SJCRH30 (cell line): ENCODE results near the gene ZNF385A. TPM values are rescaled to one million over a fixed set of nuclear protein-coding genes. Genes with fewer than 3 reads are reported as not detected.

Experiments used
- DNase-seq, 2 experiments: peaks; one replicate each; pipeline ENCODE4 v3.0.0-alpha.2; 2015 to 2020
- H3K27ac ChIP-seq: fragments of 250-450 bp; sonication (Bioruptor Pico); 2 replicates; pipeline ENCODE4 v1.5.1; 2020; ENCODE audit warnings: mild to moderate bottlenecking, moderate library complexity
- H3K27me3 ChIP-seq: fragments of 250-450 bp; sonication (Bioruptor Pico); 2 replicates; pipeline ENCODE4 v1.5.1; 2020; ENCODE audit warnings: mild to moderate bottlenecking, moderate library complexity
- H3K36me3 ChIP-seq: fragments of 250-450 bp; sonication (Bioruptor Pico); 2 replicates; pipeline ENCODE4 v1.5.1; 2020; ENCODE audit warnings: mild to moderate bottlenecking, moderate library complexity
- H3K4me1 ChIP-seq: fragments of 250-450 bp; sonication (Bioruptor Pico); 2 replicates; pipeline ENCODE4 v1.5.1; 2020; ENCODE audit warnings: mild to moderate bottlenecking, moderate library complexity
- H3K4me3 ChIP-seq: fragments of 250-450 bp; sonication (Bioruptor Pico); 2 replicates; pipeline ENCODE4 v1.5.1; 2020; ENCODE audit warnings: mild to moderate bottlenecking, moderate library complexity
- H3K9me3 ChIP-seq: fragments of 250-450 bp; sonication (Bioruptor Pico); replicated peaks from 2 replicates; pipeline ENCODE4 v1.5.1; 2020; ENCODE audit warnings: mild to moderate bottlenecking, moderate library complexity
- total RNA-seq: library from RNA; depleted of rRNA; stranded (reverse); fragments of >200 nt; shearing (Covaris generic); gene quantifications from 2 replicates; pipeline ENCODE4 v1.2.3, GENCODE V29; 2014

The ZNF385A gene
- total RNA-seq, 1 experiment from 2014 or later = 12.7 TPM

DNA sequence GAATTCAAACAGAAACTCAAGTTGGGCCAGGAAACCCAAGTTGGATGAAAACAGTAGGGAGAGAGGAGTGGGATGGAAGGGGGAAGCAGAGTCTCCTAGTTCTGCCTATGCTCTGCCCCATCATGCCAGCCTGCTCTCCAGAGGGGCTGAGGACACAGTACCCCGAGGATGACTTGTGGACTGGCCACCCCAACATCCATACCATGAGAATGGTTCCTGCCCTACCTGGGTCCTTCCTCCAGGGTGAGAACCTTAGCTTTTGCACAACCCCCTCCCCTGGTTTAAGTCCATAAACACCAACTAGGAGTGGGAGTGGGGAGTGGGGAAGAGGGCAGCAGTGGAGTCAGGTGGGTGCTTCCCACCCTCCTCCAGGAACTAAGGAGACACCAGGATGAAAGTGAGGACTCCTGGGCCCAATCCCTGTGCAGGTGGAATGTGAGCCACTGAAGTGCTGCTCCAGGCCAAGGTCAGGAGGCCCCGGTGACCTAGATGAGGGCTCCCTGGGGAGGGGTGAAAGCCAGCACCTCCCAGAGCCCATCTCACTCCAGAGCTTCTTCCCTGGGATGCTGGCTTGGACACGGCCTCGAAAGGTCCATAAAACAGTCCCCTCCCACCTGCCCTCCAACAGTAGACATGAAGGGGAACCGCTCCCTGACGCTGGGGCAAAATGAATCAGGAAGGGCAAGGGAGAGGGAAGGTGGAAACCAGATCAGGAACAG lies 6.6 kb downstream of the ZNF385A start:
- peaks cover 31% of the 10 kb centered on the region for H3K4me1 ChIP-seq
- DNase-seq = no peak

DNA sequence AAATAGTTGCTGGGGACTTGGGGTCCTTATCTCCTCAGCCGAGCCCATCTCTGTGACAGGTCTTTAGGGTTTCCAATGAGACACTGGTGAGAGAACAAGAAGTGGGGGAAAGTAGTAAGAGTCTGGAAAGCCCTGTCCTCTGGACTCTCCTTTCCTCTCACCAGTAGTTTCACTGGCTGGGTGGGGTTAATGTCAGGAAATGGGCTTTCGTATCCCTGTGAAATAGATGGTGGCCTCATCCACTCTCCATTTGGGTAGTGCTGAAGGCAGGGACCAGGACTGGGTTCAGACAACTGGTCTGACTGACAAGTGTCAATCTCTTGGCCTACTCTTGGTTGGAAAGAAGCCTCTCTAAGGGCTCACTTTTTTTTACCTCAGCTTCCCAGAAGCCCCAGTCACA lies 7.5 kb downstream of the ZNF385A start:
- H3K9me3 ChIP-seq = no peaks in the 10 kb centered on the region
- H3K27ac ChIP-seq = no peak overlapping the region
- H3K4me1 ChIP-seq = peaks cover 40% of the 10 kb centered on the region
- no peaks in the 10 kb centered on the region; the same call in 1 of the 2 replicates for H3K36me3 ChIP-seq
- no peak for DNase-seq
- H3K27me3 ChIP-seq = no peaks in the 10 kb centered on the region
- no peak overlapping the region for H3K4me3 ChIP-seq

More for the DNA sequence above, 6.6 kb downstream of the ZNF385A start:
- Histone ChIP-seq H3K9me3 (no peaks in the 10 kb centered on the region), H3K36me3 (no peaks in the 10 kb centered on the region; the same call in 1 of the 2 replicates), H3K4me3 (no peak overlapping the region), H3K27me3 (no peaks in the 10 kb centered on the region), H3K27ac (no peak overlapping the region)

DNA sequence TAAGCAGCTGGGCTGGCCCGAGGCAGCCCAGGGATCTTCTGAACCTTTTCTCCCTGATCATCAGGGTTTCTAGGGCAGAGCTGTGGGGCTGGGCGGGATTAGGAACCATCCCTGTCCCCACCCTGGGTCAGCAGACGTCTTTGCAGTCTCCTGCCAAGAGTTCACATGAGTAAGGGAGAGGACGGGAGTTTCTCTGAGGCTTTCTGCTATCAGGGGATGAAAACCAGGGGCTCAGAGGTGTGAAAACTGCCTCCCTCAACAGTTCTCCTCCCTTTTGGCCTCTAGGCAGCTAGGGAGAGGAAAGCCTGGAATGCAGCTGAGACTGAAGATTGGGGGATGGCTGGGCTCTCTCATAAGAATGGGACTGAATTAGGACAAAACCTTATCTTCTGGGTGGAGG lies 7.9 kb downstream of the ZNF385A start:
- Histone ChIP-seq H3K27ac (no peak overlapping the region), H3K27me3 (no peaks in the 10 kb centered on the region), H3K4me3 (no peak overlapping the region), H3K36me3 (no peaks in the 10 kb centered on the region; the same call in 1 of the 2 replicates), H3K9me3 (no peaks in the 10 kb centered on the region), H3K4me1 (peaks cover 44% of the 10 kb centered on the region)
- DNase-seq = no peak

DNA sequence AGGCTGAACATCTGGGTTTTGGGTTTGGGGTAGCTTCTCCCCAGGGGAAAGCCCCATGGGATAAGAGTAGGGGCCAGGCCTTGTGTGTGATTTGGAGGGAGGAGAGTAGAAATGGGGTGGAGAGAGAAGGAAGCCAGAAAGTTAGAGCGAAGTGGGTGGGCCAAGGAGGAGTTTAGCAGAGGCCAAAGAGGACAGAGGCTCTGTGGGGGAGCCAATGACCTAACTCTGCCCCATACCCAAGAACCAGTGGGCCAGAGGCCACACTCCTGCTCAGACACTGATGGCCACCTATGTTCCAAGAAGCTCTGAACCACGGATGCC lies 9.3 kb downstream of the ZNF385A start:
- Histone ChIP-seq H3K4me1 (peaks cover 49% of the 10 kb centered on the region), H3K27ac (peak overlapping the region; percentile 43), H3K4me3 (no peak overlapping the region), H3K36me3 (no peaks in the 10 kb centered on the region), H3K27me3 (no peaks in the 10 kb centered on the region), H3K9me3 (no peaks in the 10 kb centered on the region)
- peak in 1 of 2 experiments; percentile 44 for DNase-seq

DNA sequence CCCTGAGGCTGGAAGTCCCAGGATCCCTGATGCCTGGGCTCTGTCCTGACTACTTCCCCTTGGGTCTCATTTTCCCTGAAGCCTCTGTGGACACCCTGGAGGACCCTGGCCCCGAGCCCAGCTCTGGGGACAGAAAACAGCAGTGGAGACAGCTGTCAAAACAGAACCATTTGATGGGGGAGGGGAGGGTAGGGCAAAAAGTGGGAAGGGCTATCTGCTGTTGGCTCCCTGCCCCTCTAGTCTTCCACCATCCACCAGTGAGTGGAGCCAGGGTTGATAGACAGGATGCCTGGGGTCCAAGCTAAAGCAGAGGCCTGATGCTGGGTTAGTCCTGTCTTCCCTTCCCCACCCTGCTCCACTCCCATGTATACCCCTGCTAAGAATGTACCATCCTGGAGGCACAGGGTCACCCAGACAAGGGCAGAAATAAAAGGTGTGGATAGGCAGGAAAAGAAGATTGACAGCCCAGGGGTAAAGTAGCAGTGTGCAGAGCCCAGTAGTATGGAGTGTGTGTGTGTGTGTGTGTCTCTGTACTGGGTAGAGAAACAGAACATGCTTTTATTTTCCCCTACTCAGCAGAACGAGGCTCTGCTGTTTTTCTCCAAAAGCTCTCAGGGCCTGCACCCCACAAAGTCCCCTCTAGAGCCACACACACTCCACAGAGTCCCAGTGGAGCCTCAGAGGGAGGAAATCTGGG lies 9.8 kb downstream of the ZNF385A start:
- peak; percentile 93 to 96 for DNase-seq
- Histone ChIP-seq H3K4me1 (peaks cover 49% of the 10 kb centered on the region), H3K27me3 (no peaks in the 10 kb centered on the region), H3K36me3 (no peaks in the 10 kb centered on the region), H3K27ac (peak overlapping the region; percentile 43), H3K9me3 (no peaks in the 10 kb centered on the region), H3K4me3 (no peak overlapping the region)

DNA sequence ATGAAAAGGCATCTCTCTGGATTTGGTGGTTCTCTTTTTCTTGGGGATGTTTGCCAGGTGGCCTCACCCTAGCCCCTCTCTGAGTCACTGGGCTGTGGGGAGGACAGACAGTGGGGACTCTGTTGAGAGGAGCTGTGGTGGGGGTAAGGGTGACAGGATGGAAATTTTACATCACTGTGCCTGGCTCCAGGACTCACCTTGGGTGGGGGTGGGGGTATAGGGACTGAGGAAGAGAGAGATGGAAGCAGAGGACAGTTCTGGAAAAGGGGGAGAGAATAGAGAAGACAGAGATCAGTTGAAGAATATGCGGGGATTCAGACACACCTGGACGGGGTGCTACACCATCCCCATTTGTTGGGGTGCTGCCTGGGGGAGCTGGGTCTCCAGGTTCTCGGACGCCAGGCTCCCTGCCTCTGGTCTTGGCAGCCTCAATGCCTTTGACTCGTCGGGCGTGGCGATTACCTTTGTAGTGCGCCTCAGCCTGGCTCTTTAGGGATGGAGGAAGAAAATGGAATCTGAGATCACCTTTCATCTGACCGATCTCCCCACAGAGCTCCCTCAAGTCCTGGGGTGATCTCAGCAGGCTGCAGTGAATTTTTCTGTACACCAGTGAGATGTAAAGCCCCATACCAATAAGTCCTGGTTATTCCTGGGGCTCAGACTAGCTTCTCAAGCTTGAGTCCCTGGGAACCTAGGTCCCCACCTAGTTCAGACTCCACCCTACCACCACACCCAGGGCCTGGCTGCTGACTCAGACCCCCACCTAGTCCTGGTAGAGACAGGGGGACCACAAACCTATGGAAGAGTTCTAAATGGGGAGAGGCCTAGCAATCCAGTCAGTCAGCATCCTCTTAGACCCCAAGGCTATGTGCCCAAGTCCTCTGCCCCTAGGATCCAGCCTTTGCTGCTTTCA lies 10.6 kb downstream of the ZNF385A start:
- H3K9me3 ChIP-seq = no peaks in the 10 kb centered on the region
- no peaks in the 10 kb centered on the region for H3K36me3 ChIP-seq
- H3K4me3 ChIP-seq = no peak overlapping the region
- H3K27me3 ChIP-seq = no peaks in the 10 kb centered on the region
- H3K4me1 ChIP-seq = peaks cover 49% of the 10 kb centered on the region
- no peak for DNase-seq
- H3K27ac ChIP-seq = peak overlapping the region; percentile 43; the same call in 1 of the 2 replicates

DNA sequence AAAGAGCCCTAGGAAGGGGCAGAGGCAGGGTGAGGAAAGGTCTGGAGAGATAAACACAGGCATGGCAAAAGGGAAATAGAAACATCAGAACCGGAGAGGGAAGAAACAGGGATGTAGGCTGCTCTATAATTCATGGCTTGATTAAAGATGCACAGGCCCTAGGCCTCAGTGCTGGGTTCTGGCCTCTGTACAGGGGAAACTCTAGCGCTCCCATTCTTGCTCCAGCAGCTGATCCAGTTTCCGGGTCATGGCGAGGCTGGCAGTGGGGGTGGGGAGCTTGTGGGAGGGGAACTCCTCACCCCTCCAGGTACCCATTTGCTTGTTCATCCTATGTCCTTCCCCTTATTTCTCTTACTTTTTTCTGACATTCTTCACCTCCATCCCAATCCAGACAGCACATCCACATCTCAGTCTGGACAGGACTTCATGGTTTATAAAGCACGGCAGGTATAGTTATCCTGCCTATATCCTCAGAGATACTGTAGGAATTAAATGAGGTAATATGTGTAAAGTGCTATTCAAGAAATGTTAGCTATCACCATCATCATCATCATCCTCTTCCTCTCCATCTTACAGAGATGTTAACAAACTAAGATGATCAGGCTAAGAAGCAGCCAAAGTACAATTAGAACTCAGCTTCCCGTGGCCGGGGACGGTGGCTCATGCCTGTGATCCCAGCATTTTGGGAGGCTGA lies 12.3 kb downstream of the ZNF385A start:
- no peaks in the 10 kb centered on the region for H3K27me3 ChIP-seq
- no peaks in the 10 kb centered on the region for H3K9me3 ChIP-seq
- no peak overlapping the region for H3K4me3 ChIP-seq
- no peak overlapping the region for H3K27ac ChIP-seq
- peaks cover 57% of the 10 kb centered on the region for H3K4me1 ChIP-seq
- no peak for DNase-seq
- no peaks in the 10 kb centered on the region for H3K36me3 ChIP-seq

DNA sequence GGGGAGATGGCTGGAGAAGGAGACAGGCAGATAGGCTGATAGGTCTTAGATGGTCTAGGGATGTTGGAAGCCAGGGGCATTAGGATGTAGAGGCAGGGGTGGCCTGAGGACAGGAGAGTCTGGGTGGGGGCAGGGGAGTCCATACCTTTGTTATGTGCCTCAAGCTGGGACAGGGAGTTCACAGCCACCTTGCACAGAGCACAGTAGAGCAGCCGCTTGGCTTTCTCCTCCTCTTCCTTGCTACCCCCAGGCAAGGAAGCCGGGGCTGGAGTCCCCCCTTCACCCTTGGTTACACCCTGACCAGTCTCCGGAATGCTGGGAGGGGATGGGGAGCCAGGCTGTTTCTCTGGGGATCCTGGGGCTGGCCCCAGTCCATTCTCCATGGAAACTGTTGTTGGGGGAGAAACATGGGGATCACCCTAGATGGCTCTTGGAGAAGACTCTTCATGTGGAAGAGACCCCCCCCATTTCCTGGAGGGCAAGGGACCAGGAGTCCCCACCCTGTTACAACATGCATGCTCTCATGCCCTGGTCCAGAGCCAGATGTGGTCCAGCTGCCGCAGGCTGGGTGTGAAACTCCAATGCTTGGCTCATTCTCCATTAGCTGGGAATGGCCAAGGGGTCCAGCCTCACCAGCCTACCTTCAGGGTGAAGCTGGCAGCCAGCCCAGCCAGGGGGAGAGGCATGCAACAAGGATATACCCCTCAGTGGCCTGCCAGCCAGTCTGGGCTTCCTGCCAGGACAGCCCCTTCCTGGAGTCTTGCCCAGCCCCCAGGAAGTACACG lies 13.0 kb downstream of the ZNF385A start:
- H3K36me3 ChIP-seq = no peaks in the 10 kb centered on the region
- no peaks in the 10 kb centered on the region for H3K9me3 ChIP-seq
- peaks cover 57% of the 10 kb centered on the region for H3K4me1 ChIP-seq
- H3K27ac ChIP-seq = no peak overlapping the region
- DNase-seq = peak; percentile 84 to 86
- no peaks in the 10 kb centered on the region for H3K27me3 ChIP-seq
- H3K4me3 ChIP-seq = no peak overlapping the region

DNA sequence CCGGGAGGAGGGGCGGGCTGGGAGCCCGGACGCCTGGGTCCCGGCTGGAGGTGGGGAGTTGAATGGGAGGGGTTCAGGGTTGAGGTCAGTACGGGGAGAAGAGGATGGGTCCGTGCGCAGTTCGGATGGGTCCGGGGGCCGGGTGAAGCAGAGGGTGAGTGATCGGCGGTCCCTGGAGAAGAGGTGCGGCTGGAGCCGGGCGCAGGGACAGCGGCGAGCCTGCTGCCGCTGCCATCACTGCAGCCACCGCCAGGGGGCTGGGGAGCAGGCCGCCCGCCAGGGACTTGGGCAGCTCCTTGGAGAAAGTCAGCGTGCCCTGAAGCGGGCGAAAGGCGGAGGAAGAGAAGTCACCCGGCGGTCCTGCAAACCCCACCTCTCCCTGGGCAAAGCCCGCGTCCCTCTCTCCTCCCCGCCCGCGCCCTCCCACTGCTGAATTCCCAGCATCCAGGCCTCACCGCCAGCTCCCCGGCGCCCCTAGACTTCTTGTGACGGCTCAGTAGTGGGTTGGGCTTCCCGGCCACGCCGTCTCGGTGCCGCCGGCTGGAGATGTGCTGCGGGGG lies 14.3 kb downstream of the ZNF385A start:
- Histone ChIP-seq H3K9me3 (no peaks in the 10 kb centered on the region), H3K27ac (no peak overlapping the region), H3K4me3 (no peak overlapping the region), H3K4me1 (peaks cover 46% of the 10 kb centered on the region), H3K27me3 (no peaks in the 10 kb centered on the region), H3K36me3 (no peaks in the 10 kb centered on the region)
- DNase-seq = no peak

DNA sequence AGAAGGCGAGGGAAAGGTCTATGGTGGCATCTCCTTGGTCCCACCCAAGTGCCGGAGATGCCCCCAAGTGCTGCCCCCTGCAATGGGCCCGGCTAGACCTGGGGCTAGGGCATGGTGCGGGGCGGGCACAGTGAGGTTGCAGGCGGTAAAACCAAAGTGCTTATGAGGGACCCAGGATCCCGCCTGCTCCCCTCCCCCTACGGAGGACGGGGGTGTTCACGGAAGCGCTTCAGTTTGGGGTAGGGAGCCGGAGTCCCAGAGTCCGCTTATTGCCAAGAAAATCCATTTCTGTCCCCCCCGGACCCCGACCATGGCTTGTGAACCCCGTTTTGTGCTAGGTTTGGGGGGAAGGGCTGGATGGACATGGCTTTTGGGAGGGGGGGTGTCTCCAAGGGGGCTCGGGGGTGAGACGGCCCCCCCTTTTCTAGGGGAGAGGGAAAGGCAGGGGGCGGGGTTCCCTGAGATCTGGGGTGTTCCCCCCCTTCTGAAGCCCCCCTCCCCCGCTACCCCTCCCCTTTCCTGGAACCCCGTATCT lies 14.9 kb downstream of the ZNF385A start:
- Histone ChIP-seq H3K36me3 (no peaks in the 10 kb centered on the region), H3K27ac (no peak overlapping the region), H3K4me3 (no peak overlapping the region), H3K27me3 (no peaks in the 10 kb centered on the region), H3K9me3 (no peaks in the 10 kb centered on the region), H3K4me1 (peaks cover 40% of the 10 kb centered on the region)
- no peak for DNase-seq

DNA sequence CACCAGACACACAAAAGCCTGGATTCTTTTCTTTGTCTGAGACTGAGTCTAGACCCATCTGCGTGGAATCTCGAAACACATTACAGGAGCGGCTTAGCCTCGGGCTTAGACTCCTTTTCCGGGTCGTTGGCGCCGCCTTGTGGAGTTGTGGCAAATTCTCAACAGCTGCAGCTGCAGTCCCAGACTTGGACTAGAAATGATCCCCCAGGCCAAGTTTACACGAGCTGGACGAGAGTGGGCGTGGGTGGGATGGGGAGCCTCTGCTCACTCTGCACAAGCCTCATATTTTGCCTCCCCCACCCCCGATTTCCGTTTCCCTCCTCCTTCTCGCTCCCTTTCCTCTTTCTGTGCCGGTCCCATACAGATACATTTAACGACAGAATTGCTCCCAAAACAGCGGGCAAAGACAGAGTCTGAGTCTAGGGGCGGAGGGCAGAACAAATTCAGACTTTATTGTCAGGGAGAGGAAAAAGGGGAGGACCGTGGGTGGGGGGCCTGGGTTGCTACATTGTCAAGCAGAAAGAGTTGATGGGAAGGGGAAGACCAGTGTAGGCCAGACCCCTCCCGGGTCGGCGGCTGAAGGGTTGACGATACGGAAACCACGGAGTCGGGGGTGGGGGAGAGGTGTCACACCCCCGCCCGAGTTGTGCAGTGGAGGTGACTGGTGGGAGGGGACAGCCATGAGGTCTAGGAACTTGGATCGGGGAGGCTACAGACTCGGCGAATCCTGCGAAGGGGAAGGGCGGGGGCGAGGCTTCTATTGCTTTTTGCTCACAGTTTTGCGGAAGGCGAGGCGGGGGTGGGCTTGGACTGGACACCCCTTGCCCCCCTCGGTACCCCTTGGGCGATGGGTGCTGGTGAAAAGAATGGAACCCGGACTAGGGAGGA lies 15.6 kb downstream of the ZNF385A start:
- H3K36me3 ChIP-seq = no peaks in the 10 kb centered on the region
- no peaks in the 10 kb centered on the region for H3K9me3 ChIP-seq
- peak; percentile 87 to 93 for DNase-seq
- peak overlapping the region; percentile 50 for H3K27ac ChIP-seq
- H3K4me1 ChIP-seq = peaks cover 33% of the 10 kb centered on the region
- no peaks in the 10 kb centered on the region for H3K27me3 ChIP-seq
- H3K4me3 ChIP-seq = peak overlapping the region; percentile 20; the same call in 1 of the 2 replicates

DNA sequence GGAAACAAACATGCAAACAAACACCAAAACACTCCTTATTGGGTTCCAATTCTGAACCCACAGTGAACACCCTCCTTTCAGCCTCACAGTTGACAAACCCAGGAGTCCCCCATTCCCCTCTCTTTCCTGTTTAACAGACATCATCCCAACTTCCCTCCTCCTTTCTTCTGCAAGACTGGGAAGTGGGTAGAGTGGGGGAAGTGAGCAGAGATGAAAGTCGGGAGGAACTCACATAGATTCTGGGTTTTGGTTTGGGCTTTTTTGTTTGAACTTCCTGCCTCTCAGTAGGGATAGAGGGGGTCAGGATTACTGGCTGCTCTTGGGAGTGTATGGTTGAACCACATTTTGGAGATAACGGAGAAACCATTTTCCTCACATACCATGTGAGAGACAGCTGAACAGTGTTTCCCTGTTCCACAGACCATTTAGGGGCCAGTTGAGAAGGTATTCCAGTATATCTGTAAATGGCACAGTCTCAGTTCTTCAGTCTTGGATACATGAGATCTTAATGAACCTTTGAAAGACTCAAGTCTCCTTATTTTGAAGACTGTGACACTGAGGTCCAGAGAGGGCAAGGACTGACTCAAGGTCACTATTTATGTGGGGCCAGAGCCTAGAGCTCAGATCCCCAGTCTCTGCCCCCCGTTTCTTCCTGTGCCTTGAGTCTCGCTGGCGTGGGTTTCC lies 16.4 kb downstream of the ZNF385A start:
- H3K27ac ChIP-seq = peak overlapping the region; percentile 50
- H3K9me3 ChIP-seq = no peaks in the 10 kb centered on the region
- no peaks in the 10 kb centered on the region for H3K36me3 ChIP-seq
- peak overlapping the region; percentile 20; the same call in 1 of the 2 replicates for H3K4me3 ChIP-seq
- peaks cover 27% of the 10 kb centered on the region for H3K4me1 ChIP-seq
- DNase-seq = no peak
- no peaks in the 10 kb centered on the region for H3K27me3 ChIP-seq
